Measurements from ENCODE around the gene SPINK7.
"Not testable (repeated sequence)": the region's sequence is repeated elsewhere in the genome, so short reads cannot be mapped to it uniquely, and the experiment has no call there.

Gene SPINK7

DNA sequence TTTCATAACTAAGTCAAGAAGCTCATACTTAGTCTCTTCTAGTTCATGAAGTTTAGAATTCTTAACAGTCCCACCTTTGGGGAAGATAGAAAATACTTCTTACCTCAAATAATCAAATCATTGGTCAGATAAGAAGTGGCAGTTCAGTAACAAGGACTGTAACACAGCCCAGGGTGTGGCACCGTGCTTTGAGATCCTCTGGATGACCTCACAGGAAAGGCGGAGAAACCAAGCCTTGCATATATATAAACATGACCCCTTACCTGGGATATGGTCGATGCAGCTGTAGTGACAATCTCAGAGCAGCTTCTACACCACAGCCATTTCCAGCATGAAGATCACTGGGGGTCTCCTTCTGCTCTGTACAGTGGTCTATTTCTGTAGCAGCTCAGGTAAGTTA lies at the start of gene SPINK7:
Gene SPINK7 (plus strand): TSS at position 271 of the 400 bp plus-strand sequence. CDS start 61 bp downstream, at position 332.
- no peak for DNase-seq

GRCh38 chr5:148267962-148268361 lies 44.3 kb upstream of the SPINK7 start:
- DNase-seq = no peak

- DNase-seq = no peak
Observed at GRCh38 chr5:148268566-148268965, 43.7 kb upstream of the SPINK7 start, which contains the start of gene SPINK13. Gene SPINK13, plus strand, starts transcription at chr5:148268794. Its CDS starts 1,279 bp downstream, at chr5:148270073.

DNA sequence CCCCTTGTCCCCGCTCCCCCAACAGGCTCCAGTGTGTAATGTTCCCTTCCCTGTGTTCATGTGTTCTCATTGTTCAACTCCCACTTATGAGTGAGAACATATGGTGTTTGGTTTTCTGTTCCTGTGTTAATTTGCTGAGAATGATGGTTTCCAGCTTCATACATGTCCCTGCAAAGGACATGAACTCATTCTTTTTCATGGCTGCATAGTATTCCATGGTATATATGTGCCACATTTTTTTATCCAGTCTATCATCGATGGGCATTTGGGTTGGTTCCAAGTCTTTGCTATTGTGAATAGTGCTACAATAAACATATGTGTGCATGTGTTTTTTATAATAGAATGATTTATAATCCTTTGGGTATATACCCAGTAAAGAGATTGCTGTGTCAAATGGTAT lies 37.1 kb upstream of the SPINK7 start:
- not testable (repeated sequence) for DNase-seq

GRCh38 chr5:148280893-148281292 lies 31.3 kb upstream of the SPINK7 start:
- not testable (repeated sequence) for DNase-seq

DNA sequence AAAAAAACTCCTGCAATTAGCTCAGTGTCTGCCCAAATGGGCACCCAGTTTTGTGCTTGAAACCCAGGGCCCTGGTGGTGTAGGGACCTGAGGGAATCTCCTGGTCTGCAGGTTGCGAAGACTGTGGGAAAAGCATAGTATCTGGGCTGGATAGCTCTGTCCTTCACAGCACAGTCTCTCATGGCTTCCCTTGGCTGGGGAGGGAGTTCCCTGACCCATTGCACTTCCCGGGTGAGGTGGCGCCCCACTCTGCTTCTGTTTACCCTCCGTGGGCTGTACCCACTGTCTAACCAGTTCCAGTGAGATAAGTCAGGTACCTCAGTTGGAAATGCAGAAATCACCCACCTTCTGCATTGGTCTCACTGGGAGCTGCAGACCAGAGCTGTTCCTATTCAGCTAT lies 30.9 kb upstream of the SPINK7 start:
- DNase-seq = not testable (repeated sequence)

- DNase-seq = no peak
Observed at GRCh38 chr5:148290271-148291195, 21.7 kb upstream of the SPINK7 start.

DNA sequence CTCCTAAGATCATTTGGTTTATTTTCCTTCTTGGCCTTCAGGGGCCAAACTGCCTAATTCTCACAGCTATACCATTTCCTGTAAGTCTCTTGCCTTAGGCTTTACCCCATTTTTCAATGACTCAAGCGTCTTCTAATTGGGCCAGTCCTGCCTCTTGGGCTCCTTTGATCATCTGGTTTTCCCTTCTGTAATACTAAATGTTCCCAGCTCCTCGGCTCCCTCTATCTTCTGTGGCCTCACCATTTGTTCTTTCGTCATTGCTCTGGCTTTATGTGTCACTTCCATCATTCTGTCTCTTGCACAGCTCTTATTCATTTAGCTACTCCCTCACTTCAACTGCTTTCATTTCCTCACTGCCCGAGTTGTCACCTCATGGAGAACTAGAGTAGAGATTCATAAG lies 14.5 kb upstream of the SPINK7 start:
- no peak for DNase-seq

DNA sequence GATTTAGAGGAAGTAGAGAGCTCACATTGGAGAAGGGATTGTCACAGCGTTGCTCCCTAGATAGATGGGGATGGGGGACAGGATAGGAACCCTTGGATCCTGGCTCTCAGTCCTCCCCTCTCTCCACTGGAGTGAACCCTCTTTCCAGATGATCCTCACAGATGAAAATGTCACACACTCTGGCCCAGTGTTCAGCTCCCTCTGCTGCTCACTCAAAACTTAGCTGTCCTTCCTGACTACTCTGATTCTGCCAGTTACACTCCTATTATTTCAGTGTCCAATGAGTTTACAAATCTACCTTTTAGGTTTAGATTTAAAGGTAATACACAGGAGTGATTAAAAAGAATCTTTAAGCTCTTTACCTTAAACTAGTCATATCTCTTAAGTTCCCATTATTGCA lies 5.8 kb upstream of the SPINK7 start:
- DNase-seq = no peak

DNA sequence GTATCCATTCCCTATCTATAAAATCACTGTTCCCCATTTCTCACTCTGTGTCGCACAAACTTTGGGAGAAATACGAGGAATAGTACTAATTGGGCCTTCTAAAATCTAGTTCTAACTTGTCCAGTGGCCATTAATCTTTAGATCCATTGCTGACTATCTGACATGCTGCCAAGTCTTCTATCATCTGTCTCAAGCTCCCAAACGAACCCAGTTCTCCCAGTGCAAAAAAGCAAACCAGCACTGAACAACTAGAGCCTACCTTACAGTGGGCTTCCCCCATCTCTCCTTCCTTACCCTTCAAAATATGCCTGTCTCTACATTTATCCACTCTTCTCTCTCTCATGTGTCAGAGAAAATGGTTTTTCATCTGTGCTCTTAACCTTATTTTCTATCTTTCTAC lies 3.2 kb upstream of the SPINK7 start:
- DNase-seq = no peak

- no peak for DNase-seq
Observed at GRCh38 chr5:148309746-148310145, 2.5 kb upstream of the SPINK7 start.

GRCh38 chr5:148311484-148311883 lies 739 bp upstream of the SPINK7 start:
- DNase-seq = no peak

- no peak for DNase-seq
Observed at GRCh38 chr5:148314187-148314586, 2.0 kb downstream of the SPINK7 start.

DNA sequence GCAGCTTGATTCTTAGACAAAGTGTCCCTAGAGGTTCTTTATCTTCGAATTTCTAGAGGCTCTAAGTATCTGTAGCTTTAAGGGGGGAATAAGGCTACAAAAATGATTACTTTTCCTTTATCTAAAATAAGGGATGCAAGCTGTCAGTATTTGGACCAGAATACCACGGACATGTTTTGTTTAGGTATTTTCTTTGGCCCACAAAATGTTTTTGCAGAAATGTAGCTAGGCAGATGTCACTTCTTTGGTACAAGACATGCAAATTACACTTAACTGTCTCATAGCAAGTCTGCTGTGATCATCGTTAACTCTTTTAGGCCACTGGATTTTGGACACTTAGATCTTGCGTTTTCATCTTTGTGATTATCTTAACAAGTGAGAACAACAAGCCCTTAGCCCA lies 2.5 kb downstream of the SPINK7 start:
- DNase-seq = no peak

- not testable (repeated sequence) for DNase-seq
Observed at GRCh38 chr5:148320011-148320963, 8.1 kb downstream of the SPINK7 start.

GRCh38 chr5:148333262-148333849 lies 21.1 kb downstream of the SPINK7 start:
- DNase-seq = no peak

GRCh38 chr5:148335259-148335658 lies 23.0 kb downstream of the SPINK7 start, which contains the start of gene SPINK9:
Gene SPINK9, plus strand, starts transcription at chr5:148335559. Its CDS starts 55 bp downstream, at chr5:148335614.
- no peak for DNase-seq

- no peak for DNase-seq
Observed at GRCh38 chr5:148336704-148337435, 24.6 kb downstream of the SPINK7 start.

GRCh38 chr5:148342371-148343045 lies 30.3 kb downstream of the SPINK7 start:
- no peak for DNase-seq

- no peak for DNase-seq
Observed at GRCh38 chr5:148343046-148343407, 30.8 kb downstream of the SPINK7 start.

Measured in left hindlimb (tissue), 1 donor.